ENCODE measurements around the gene TPSD1.
"Not testable (repeated sequence)": the region's sequence is repeated elsewhere in the genome, so short reads cannot be mapped to it uniquely, and the experiment has no call there.

TPSD1 gene

DNA sequence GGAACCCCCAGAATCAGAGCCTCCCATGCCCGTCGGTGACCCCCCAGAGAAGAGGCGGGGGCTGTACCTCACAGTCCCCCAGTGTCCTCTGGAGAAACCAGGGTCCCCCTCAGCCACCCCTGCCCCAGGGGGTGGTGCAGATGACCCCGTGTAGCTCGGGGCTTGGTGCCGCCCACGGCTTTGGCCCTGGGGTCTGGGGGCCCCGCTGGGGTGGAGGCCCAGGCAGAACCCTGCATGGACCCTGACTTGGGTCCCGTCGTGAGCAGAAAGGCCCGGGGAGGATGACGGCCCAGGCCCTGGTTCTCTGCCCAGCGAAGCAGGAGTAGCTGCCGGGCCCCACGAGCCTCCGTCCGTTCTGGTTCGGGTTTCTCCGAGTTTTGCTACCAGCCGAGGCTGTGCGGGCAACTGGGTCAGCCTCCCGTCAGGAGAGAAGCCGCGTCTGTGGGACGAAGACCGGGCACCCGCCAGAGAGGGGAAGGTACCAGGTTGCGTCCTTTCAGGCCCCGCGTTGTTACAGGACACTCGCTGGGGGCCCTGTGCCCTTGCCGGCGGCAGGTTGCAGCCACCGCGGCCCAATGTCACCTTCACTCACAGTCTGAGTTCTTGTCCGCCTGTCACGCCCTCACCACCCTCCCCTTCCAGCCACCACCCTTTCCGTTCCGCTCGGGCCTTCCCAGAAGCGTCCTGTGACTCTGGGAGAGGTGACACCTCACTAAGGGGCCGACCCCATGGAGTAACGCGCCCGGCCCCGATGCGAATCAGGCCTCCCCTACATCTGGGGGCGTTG lies 34.8 kb upstream of the TPSD1 start:
- no peak for DNase-seq (ENCODE audit: low read depth)

GRCh38 chr16:1221628-1222552 lies 34.0 kb upstream of the TPSD1 start:
- DNase-seq (ENCODE audit: low read depth) = no peak

DNA sequence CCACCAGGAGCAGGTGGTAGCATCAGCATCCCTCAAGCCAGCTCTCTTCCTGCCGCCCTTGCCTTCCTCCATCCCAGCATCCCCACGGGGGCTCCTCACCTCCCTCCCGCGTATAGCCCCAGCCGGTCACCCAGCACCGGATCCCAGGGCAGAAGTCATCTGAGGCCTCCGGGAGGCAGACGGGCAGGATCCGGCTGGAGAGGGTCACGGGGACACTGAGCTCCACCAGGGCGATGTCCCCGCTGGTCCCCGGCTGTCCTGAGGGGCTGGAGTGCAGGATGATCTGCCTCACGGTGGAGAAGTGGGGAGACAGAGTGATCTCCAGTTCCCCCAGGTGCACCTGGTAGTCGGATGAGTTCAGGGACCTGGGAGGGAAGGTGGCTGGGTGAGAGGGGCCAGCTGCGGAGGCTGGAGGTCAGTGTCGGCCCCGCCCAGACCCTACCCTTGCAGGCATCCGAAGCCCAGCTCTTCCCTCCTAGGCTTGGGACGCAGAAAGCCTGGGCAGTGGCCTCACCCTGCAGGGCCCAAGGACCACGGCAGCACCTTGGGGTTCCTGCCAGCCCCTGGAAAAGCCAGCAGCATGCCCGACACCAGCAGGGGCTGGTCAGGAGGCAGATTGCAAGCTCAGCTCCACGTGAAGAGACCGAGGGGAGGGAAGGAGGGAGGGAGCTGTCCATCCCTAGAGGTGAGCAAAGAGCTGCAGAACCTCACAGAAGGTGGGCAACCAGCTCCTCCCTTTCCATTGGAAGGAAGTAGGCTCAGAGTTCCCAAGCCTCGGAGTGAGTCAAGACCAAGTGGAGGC lies 33.1 kb upstream of the TPSD1 start:
- DNase-seq (ENCODE audit: low read depth) = no peak

- no peak for DNase-seq (ENCODE audit: low read depth)
Observed at GRCh38 chr16:1223355-1224214, 32.3 kb upstream of the TPSD1 start.

GRCh38 chr16:1224558-1224957 lies 31.3 kb upstream of the TPSD1 start:
- DNase-seq (ENCODE audit: low read depth) = no peak

DNA sequence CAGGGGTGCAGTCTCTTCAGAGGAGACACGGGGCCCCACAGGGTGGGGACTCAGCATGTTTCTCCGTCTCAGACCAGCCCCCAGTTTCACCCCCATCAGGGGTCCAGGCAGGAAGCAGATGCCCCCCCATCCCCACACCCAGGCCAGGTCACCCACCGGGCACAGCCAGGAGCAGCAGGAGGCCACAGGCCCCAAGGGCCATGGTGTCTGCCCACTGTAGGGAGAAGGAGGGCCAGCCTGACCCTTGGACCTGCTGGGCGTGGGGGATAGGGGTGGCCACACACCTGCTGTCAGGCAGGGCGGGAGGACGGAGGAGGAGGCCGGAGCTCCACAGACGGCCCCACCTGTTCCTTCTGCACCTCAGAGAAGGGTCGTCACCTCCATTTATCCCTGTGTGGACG lies 30.8 kb upstream of the TPSD1 start, which contains the start of gene TPSG1:
TPSG1 (minus strand) TSS at position 218 of the 401 bp plus-strand sequence; CDS start at position 202, 16 bp downstream.
- no peak for DNase-seq (ENCODE audit: low read depth)

- DNase-seq (ENCODE audit: low read depth) = not testable (repeated sequence)
Observed at GRCh38 chr16:1225728-1226311, 30.0 kb upstream of the TPSD1 start.

- not testable (repeated sequence) for DNase-seq (ENCODE audit: low read depth)
Observed at GRCh38 chr16:1226692-1227091, 29.2 kb upstream of the TPSD1 start.

- DNase-seq (ENCODE audit: low read depth) = not testable (repeated sequence)
Observed at GRCh38 chr16:1228227-1228626, 27.6 kb upstream of the TPSD1 start.

GRCh38 chr16:1229476-1229875 lies 26.4 kb upstream of the TPSD1 start:
- DNase-seq (ENCODE audit: low read depth) = not testable (repeated sequence)

GRCh38 chr16:1230084-1230470 lies 25.8 kb upstream of the TPSD1 start, which contains the start of gene TPSB2:
Gene TPSB2 (minus strand): TSS chr16:1230184. CDS start chr16:1229951, 233 bp downstream.
- DNase-seq (ENCODE audit: low read depth) = not testable (repeated sequence)

DNA sequence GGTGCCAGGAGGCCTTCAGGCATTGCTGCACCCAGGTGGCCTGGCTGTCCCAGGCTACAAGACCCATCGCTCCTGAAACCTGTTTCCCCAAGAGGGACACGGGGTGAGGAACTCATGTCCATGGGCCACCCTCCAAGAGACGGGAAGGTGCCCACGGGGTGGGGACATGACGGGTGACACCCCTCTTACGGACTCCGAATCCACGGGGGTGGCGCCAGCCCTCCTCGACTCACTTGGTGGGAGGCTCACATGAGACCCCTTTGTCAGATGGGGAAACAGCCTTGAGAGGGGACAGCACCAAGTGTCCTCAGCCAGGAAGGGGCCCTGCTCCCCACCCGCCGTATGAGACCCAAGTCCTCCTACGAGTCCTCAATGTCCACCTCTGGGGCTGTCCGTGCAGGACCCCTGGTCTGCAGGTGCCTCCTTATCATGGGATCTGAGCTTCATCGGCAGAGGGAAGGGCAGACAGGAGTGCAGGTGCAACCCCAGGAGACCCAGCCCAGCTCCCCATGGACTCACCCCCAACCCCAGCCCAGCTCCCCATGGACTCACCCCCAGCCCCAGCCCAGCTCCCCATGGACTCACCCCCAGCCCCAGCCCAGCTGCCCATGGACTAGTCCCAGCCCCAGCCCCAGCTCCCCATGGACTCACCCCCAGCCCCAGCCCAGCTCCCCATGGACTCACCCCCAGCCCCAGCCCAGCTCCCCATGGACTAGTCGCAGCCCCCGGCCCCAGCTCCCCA lies 25.2 kb upstream of the TPSD1 start:
- DNase-seq (ENCODE audit: low read depth) = not testable (repeated sequence)

DNA sequence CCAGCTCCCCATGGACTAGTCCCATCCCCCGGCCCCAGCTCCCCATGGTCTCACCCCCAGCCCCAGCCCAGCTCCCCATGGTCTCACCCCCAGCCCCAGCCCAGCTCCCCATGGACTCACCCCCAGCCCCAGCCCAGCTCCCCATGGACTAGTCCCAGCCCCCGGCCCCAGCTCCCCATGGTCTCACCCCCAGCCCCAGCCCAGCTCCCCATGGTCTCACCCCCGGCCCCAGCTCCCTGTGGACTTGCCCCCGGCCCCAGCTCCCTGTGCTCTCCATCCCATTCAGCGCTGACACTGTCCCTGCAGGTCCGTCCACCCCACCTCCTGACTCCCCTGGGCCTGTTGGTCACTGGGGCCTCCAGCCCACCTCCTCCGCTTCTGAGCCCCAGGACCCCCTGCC lies 24.6 kb upstream of the TPSD1 start:
- DNase-seq (ENCODE audit: low read depth) = not testable (repeated sequence)

- DNase-seq (ENCODE audit: low read depth) = not testable (repeated sequence)
Observed at GRCh38 chr16:1232049-1232748, 23.7 kb upstream of the TPSD1 start.

DNA sequence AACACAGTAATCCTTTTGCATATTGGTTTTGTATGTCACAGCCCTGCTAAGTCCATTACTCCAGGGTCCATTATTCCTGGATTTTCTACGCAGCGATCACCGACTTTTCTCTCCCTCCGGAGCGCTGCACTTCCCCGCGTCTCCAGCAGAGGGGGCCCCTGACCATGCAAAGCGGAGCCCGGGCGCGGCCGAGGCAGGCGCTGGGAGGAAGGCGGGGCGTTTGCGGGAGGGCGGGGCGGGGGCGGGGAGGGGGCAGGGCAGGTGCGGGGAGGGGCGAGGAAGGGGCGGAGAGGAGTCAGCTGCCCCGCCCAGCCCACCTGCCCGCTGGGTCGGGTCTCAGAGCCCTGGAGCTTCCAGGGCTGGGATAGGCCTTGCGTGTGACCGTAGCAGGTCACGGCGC lies 19.2 kb upstream of the TPSD1 start:
- not testable (repeated sequence) for DNase-seq (ENCODE audit: low read depth)

GRCh38 chr16:1237990-1238389 lies 17.9 kb upstream of the TPSD1 start:
- no peak for DNase-seq (ENCODE audit: low read depth)

- not testable (repeated sequence) for DNase-seq (ENCODE audit: low read depth)
Observed at GRCh38 chr16:1238909-1239308, 17.0 kb upstream of the TPSD1 start.

GRCh38 chr16:1239575-1239974 lies 16.3 kb upstream of the TPSD1 start:
- not testable (repeated sequence) for DNase-seq (ENCODE audit: low read depth)

- not testable (repeated sequence) for DNase-seq (ENCODE audit: low read depth)
Observed at GRCh38 chr16:1240436-1240835, 15.4 kb upstream of the TPSD1 start, which contains the start of gene TPSAB1. Gene TPSAB1 (plus strand): TSS chr16:1240705. CDS start chr16:1240939, 234 bp downstream.
